GM18870 (cell line): ENCODE results near the gene MAP2K3.

Experiments
- ATAC-seq: cut with Tn5 transposase; IDR thresholded peaks from one replicate; pipeline ENCODE4 v1.9.1; 2021; ENCODE audit warnings: moderate library complexity; ENCODE audit not compliant: unreplicated experiment

The MAP2K3 gene

GRCh38 chr17:21284319-21285163 lies at the start of gene MAP2K3:
Gene MAP2K3, plus strand, starts transcription at chr17:21284711. Its CDS starts 210 bp downstream, at chr17:21284921.
- peak; percentile 65 for ATAC-seq

GRCh38 chr17:21235921-21236320 lies 48.6 kb upstream of the MAP2K3 start:
- no peak for ATAC-seq

GRCh38 chr17:21239680-21240368 lies 44.7 kb upstream of the MAP2K3 start:
- ATAC-seq: no peak

GRCh38 chr17:21240369-21241055 lies 44.0 kb upstream of the MAP2K3 start:
- no peak for ATAC-seq

- no peak for ATAC-seq
Measured at GRCh38 chr17:21241564-21241963, 42.9 kb upstream of the MAP2K3 start.

GRCh38 chr17:21242026-21242697 lies 42.3 kb upstream of the MAP2K3 start:
- ATAC-seq: no peak

GRCh38 chr17:21242780-21243515 lies 41.6 kb upstream of the MAP2K3 start:
- ATAC-seq: no peak

GRCh38 chr17:21243516-21244303 lies 40.8 kb upstream of the MAP2K3 start:
- no peak for ATAC-seq

- ATAC-seq: no peak
Measured at GRCh38 chr17:21245639-21246084, 38.8 kb upstream of the MAP2K3 start.

- ATAC-seq: no peak
Measured at GRCh38 chr17:21246698-21247097, 37.8 kb upstream of the MAP2K3 start.

- ATAC-seq: no peak
Measured at GRCh38 chr17:21247552-21248258, 36.8 kb upstream of the MAP2K3 start.

- no peak for ATAC-seq
Measured at GRCh38 chr17:21248500-21248899, 36.0 kb upstream of the MAP2K3 start.

- ATAC-seq: no peak
Measured at GRCh38 chr17:21249086-21249795, 35.3 kb upstream of the MAP2K3 start.

GRCh38 chr17:21249920-21250703 lies 34.4 kb upstream of the MAP2K3 start:
- ATAC-seq: no peak

GRCh38 chr17:21250854-21251253 lies 33.7 kb upstream of the MAP2K3 start:
- ATAC-seq: no peak

GRCh38 chr17:21251337-21252010 lies 33.0 kb upstream of the MAP2K3 start:
- ATAC-seq: no peak

- ATAC-seq: no peak
Measured at GRCh38 chr17:21252289-21252795, 32.2 kb upstream of the MAP2K3 start.
